Neural crest cell (in vitro differentiated cells): ENCODE results near the gene POC5. TPM values are rescaled to one million over a fixed set of nuclear protein-coding genes. Genes with fewer than 3 reads are reported as not detected.

ENCODE experiments used
- DNase-seq: peaks from one replicate; pipeline ENCODE4 v3.0.0; 2021; ENCODE audit warnings: low read depth, mixed read lengths, low spot score
- H3K27ac Mint-ChIP-seq: one replicate; pipeline ENCODE4 v1.8.0; 2021; ENCODE audit warnings: mild to moderate bottlenecking, mixed read lengths; ENCODE audit not compliant: unreplicated experiment
- H3K27me3 Mint-ChIP-seq: 2 replicates; pipeline ENCODE4 v1.8.0; 2021; ENCODE audit warnings: low read depth, mild to moderate bottlenecking, mixed read lengths
- H3K36me3 Mint-ChIP-seq: 2 replicates; pipeline ENCODE4 v1.8.0; 2021; ENCODE audit warnings: low read depth, mild to moderate bottlenecking, mixed read lengths
- H3K4me1 Mint-ChIP-seq: 2 replicates; pipeline ENCODE4 v1.8.0; 2021; ENCODE audit warnings: mixed read lengths
- H3K4me3 Mint-ChIP-seq: one replicate; pipeline ENCODE4 v1.8.0; 2021; ENCODE audit warnings: mild to moderate bottlenecking, mixed read lengths
- H3K9me3 Mint-ChIP-seq: 2 replicates; pipeline ENCODE4 v1.8.0; 2021; ENCODE audit warnings: mixed read lengths
- total RNA-seq: library from RNA; stranded (reverse); gene quantifications from 2 replicates; pipeline ENCODE4 v1.2.1, GENCODE V29; 2021
- TF ChIP-seq, protein P1 (sequence below): fragments of 200-600 bp; sonication (generic); conservative IDR thresholded peaks from 2 replicates; pipeline ENCODE4 v1.5.0; 2021; ENCODE audit warnings: antibody characterized with exemption, mild to moderate bottlenecking

Gene POC5
- total RNA-seq, 1 donor from 2014 or later = 17.8 TPM

GRCh38 chr5:75672616-75673015, 44.6 kb downstream of the POC5 start:
- H3K27me3 Mint-ChIP-seq = no peaks in the 10 kb centered on the region
- no peaks in the 10 kb centered on the region for H3K9me3 Mint-ChIP-seq
- H3K36me3 Mint-ChIP-seq = no peaks in the 10 kb centered on the region
- no peak overlapping the region for H3K4me3 Mint-ChIP-seq
- TF ChIP-seq, protein P1, sequence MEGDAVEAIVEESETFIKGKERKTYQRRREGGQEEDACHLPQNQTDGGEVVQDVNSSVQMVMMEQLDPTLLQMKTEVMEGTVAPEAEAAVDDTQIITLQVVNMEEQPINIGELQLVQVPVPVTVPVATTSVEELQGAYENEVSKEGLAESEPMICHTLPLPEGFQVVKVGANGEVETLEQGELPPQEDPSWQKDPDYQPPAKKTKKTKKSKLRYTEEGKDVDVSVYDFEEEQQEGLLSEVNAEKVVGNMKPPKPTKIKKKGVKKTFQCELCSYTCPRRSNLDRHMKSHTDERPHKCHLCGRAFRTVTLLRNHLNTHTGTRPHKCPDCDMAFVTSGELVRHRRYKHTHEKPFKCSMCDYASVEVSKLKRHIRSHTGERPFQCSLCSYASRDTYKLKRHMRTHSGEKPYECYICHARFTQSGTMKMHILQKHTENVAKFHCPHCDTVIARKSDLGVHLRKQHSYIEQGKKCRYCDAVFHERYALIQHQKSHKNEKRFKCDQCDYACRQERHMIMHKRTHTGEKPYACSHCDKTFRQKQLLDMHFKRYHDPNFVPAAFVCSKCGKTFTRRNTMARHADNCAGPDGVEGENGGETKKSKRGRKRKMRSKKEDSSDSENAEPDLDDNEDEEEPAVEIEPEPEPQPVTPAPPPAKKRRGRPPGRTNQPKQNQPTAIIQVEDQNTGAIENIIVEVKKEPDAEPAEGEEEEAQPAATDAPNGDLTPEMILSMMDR = no peak
- no peak overlapping the region for H3K27ac Mint-ChIP-seq
- DNase-seq = no peak
- no peaks in the 10 kb centered on the region for H3K4me1 Mint-ChIP-seq

DNA sequence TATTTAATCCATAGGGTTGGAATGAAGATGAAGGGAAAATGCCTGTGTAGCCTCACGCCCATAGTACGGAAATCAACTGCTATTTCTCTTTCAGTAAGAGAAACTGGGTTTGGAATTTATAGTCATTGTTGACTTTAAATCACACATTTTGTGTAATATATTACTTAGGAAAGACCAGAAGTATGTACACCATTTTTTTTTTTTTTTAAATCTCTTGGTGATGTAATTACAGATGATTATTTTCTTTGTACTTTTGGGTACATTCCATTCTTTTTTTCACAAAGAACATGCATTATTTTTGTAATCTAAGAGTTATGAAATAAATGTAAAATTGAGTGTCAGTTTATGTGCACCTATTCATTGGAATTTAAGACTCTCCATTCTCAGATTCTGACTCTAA, 45.7 kb downstream of the POC5 start:
- no peak overlapping the region for H3K4me3 Mint-ChIP-seq
- DNase-seq = no peak
- no peaks in the 10 kb centered on the region for H3K27me3 Mint-ChIP-seq
- H3K27ac Mint-ChIP-seq = no peak overlapping the region
- H3K36me3 Mint-ChIP-seq = no peaks in the 10 kb centered on the region
- H3K4me1 Mint-ChIP-seq = peaks cover 10% of the 10 kb centered on the region
- no peaks in the 10 kb centered on the region for H3K9me3 Mint-ChIP-seq
- TF ChIP-seq, protein P1 = no peak

DNA sequence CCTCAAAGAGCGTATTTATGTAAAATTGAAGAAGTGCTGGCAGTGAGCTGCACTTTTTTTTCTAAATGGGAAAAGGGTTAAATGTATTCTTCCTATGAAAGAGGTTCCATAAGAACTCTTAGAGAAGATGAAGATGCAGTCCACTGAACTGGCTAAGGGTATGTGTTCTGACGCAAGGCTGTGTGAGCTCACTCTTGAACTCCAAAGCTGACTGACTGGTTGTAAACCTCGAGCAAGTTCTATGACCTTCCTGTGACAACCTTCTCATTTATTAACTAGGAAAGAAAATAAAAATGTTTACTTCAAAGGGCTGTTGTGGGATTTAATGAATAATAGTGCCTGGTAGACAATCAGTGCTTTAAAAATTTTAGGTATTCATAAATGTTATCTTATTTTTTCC, 46.7 kb downstream of the POC5 start:
- Mint-ChIP-seq H3K4me3 (no peak overlapping the region), H3K4me1 (peaks cover 10% of the 10 kb centered on the region), H3K9me3 (no peaks in the 10 kb centered on the region), H3K36me3 (no peaks in the 10 kb centered on the region), H3K27ac (no peak overlapping the region), H3K27me3 (no peaks in the 10 kb centered on the region)
- DNase-seq = no peak
- TF ChIP-seq, protein P1 = no peak

- H3K36me3 Mint-ChIP-seq = no peaks in the 10 kb centered on the region
- no peak overlapping the region for H3K27ac Mint-ChIP-seq
- H3K9me3 Mint-ChIP-seq = no peaks in the 10 kb centered on the region
- TF ChIP-seq, protein P1 = no peak
- H3K27me3 Mint-ChIP-seq = no peaks in the 10 kb centered on the region
- no peak overlapping the region for H3K4me3 Mint-ChIP-seq
- H3K4me1 Mint-ChIP-seq = peaks cover 10% of the 10 kb centered on the region
- no peak for DNase-seq
Measured at GRCh38 chr5:75668977-75669689, 48.1 kb downstream of the POC5 start.

GRCh38 chr5:75668445-75668844, 48.8 kb downstream of the POC5 start:
- H3K9me3 Mint-ChIP-seq = no peaks in the 10 kb centered on the region
- no peak overlapping the region for H3K4me3 Mint-ChIP-seq
- no peaks in the 10 kb centered on the region for H3K36me3 Mint-ChIP-seq
- TF ChIP-seq, protein P1 = no peak
- H3K27ac Mint-ChIP-seq = no peak overlapping the region
- peaks cover 17% of the 10 kb centered on the region for H3K4me1 Mint-ChIP-seq
- DNase-seq = no peak
- H3K27me3 Mint-ChIP-seq = no peaks in the 10 kb centered on the region
